ENCODE data around the gene TGM5.

TGM5 gene

GRCh38 chr15:43209059-43209824 is 57.5 kb downstream of the TGM5 start:
- Histone ChIP-seq H3K36me3 (ENCODE audit: control insufficient read depth, low read length) (no peaks in the 10 kb centered on the region), H3K9me3 (ENCODE audit: control insufficient read depth, insufficient read depth, low read length) (no peaks in the 10 kb centered on the region), H4K20me1 (ENCODE audit: control insufficient read depth, insufficient read depth, low read depth, low read length) (no peaks in the 10 kb centered on the region), H3K27me3 (ENCODE audit: control insufficient read depth, low read length) (0 out of 2 replicates have a peak, but pooled peaks cover 7% of the 10 kb centered on the region), H3K4me3 (ENCODE audit: low read length) (no peak overlapping the region), H3F3A (ENCODE audit: control insufficient read depth, insufficient read depth) (no peaks in the 10 kb centered on the region), H3K4me2 (ENCODE audit: low read length) (no peak overlapping the region), H3K79me2 (ENCODE audit: control insufficient read depth, low read length) (no peaks in the 10 kb centered on the region), H3K4me1 (ENCODE audit: control insufficient read depth, low read length) (no peaks in the 10 kb centered on the region), H3K27ac (ENCODE audit: low read depth, low read length) (no peak overlapping the region), H3K9me2 (replicated peaks; ENCODE audit: control insufficient read depth, low read length) (no peaks in the 10 kb centered on the region)
- no peak for TF ChIP-seq EZH2phosphoT487 (IDR thresholded peaks at IDR 0.05; ENCODE audit: borderline replicate concordance, low read length)
- TF ChIP-seq CTCF (IDR thresholded peaks at IDR 0.05; ENCODE audit: low read depth, low read length, poor library complexity, severe bottlenecking) = no peak

GRCh38 chr15:43208052-43209002 is 58.4 kb downstream of the TGM5 start:
- no peak overlapping the region for H3K4me3 ChIP-seq (ENCODE audit: low read length)
- no peaks in the 10 kb centered on the region for H3K9me3 ChIP-seq (ENCODE audit: control insufficient read depth, insufficient read depth, low read length)
- no peaks in the 10 kb centered on the region for H3K9me2 ChIP-seq (replicated peaks; ENCODE audit: control insufficient read depth, low read length)
- H3K4me1 ChIP-seq (ENCODE audit: control insufficient read depth, low read length) = no peaks in the 10 kb centered on the region
- no peak overlapping the region for H3K27ac ChIP-seq (ENCODE audit: low read depth, low read length)
- H4K20me1 ChIP-seq (ENCODE audit: control insufficient read depth, insufficient read depth, low read depth, low read length) = no peaks in the 10 kb centered on the region
- no peak overlapping the region for H3K4me2 ChIP-seq (ENCODE audit: low read length)
- no peaks in the 10 kb centered on the region for H3F3A ChIP-seq (ENCODE audit: control insufficient read depth, insufficient read depth)
- 0 out of 2 replicates have a peak, but pooled peaks cover 7% of the 10 kb centered on the region for H3K27me3 ChIP-seq (ENCODE audit: control insufficient read depth, low read length)
- TF ChIP-seq CTCF (IDR thresholded peaks at IDR 0.05; ENCODE audit: low read depth, low read length, poor library complexity, severe bottlenecking) = no peak
- no peak for TF ChIP-seq EZH2phosphoT487 (IDR thresholded peaks at IDR 0.05; ENCODE audit: borderline replicate concordance, low read length)
- no peaks in the 10 kb centered on the region for H3K36me3 ChIP-seq (ENCODE audit: control insufficient read depth, low read length)
- H3K79me2 ChIP-seq (ENCODE audit: control insufficient read depth, low read length) = no peaks in the 10 kb centered on the region

GRCh38 chr15:43207024-43207423 is 59.7 kb downstream of the TGM5 start:
- H3K9me2 ChIP-seq (replicated peaks; ENCODE audit: control insufficient read depth, low read length) = no peaks in the 10 kb centered on the region
- no peak overlapping the region for H3K4me3 ChIP-seq (ENCODE audit: low read length)
- no peaks in the 10 kb centered on the region for H3K4me1 ChIP-seq (ENCODE audit: control insufficient read depth, low read length)
- H3K27ac ChIP-seq (ENCODE audit: low read depth, low read length) = no peak overlapping the region
- TF ChIP-seq CTCF (IDR thresholded peaks at IDR 0.05; ENCODE audit: low read depth, low read length, poor library complexity, severe bottlenecking) (no peak), EZH2phosphoT487 (IDR thresholded peaks at IDR 0.05; ENCODE audit: borderline replicate concordance, low read length) (no peak)
- H3K79me2 ChIP-seq (ENCODE audit: control insufficient read depth, low read length) = no peaks in the 10 kb centered on the region
- no peaks in the 10 kb centered on the region for H3F3A ChIP-seq (ENCODE audit: control insufficient read depth, insufficient read depth)
- no peak overlapping the region for H3K4me2 ChIP-seq (ENCODE audit: low read length)
- no peaks in the 10 kb centered on the region for H3K9me3 ChIP-seq (ENCODE audit: control insufficient read depth, insufficient read depth, low read length)
- no peaks in the 10 kb centered on the region for H4K20me1 ChIP-seq (ENCODE audit: control insufficient read depth, insufficient read depth, low read depth, low read length)
- H3K27me3 ChIP-seq (ENCODE audit: control insufficient read depth, low read length) = peaks cover 7% of the 10 kb centered on the region; the same call in 1 of the 2 replicates
- H3K36me3 ChIP-seq (ENCODE audit: control insufficient read depth, low read length) = no peaks in the 10 kb centered on the region

All from DOHH2 (cell line).